ENCODE measurements around the gene TPX2. TPM values are rescaled to one million over a fixed set of nuclear protein-coding genes. Genes with fewer than 3 reads are reported as not detected.

The TPX2 gene
- polyA plus RNA-seq, 1 of the 3 experiments (the other 2 are of a cell fraction), result 17.1 TPM

DNA sequence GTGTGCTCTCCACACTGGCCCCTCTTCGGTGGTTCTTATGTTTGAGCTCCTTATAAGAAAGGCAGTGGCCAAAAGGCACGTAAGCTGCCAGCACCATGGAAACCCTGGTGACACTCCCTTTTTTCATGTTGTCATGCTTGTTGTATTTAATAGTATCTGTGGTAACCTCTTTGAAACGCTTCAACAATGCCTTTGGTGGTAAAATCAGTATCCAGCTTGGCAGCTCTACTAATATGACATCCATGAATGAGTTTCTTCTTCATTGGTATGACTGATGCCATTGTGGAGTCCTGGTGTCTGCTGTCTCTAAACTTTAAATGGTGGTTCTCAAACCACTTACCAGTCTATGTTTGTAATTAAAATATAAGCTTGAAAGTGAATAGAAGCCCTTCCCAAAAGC, 69.4 kb downstream of the TPX2 start:
- no peak overlapping the region for H2AFZ ChIP-seq (ENCODE audit: low read depth)
- H3K4me2 ChIP-seq, result no peak overlapping the region
- ChIA-PET POLR2A (no interaction called here), CTCF (interaction anchor here (1.4 to 3.6 kb wide), 2 partner anchors 14 to 38 kb away, joined by 4 to 23 read pairs; no protein-coding TSS in a partner anchor)
- H3K36me3 ChIP-seq (replicated peaks in 1 of 2; ENCODE audit: control insufficient read depth in 1 of 2, insufficient read depth in 2 of 2, low read length in 1 of 2), result peaks cover 18 to 24% of the 10 kb centered on the region in 2 experiments
- H3K79me2 ChIP-seq (ENCODE audit: insufficient read depth), result no peaks in the 10 kb centered on the region
- 100% methylated on average over 3 of the region's 3 CpGs for WGBS (ENCODE audit: low lambda C conversion rate)
- no peak overlapping the region for H3K9ac ChIP-seq
- H3F3A ChIP-seq (replicated peaks; ENCODE audit: insufficient read depth), result peaks cover 20% of the 10 kb centered on the region
- peaks cover 10 to 17% of the 10 kb centered on the region in 2 experiments; a peak in 3 of 4 replicates for H3K4me1 ChIP-seq (ENCODE audit: control insufficient read depth in 1 of 2, insufficient read depth in 2 of 2, low read depth in 1 of 2, low read length in 1 of 2)
- no peak for DNase-seq
- no peaks in the 10 kb centered on the region for H3K27me3 ChIP-seq (ENCODE audit: insufficient read depth)
- no peak overlapping the region for H3K4me3 ChIP-seq (ENCODE audit: low read depth in 2 of 2, low read length in 1 of 2)
- H3K9me2 ChIP-seq, result no peaks in the 10 kb centered on the region
- no peaks in the 10 kb centered on the region for H3K9me3 ChIP-seq
- H4K20me1 ChIP-seq (ENCODE audit: insufficient read depth), result no peaks in the 10 kb centered on the region
- H3K27ac ChIP-seq (ENCODE audit: low read depth in 2 of 2, low read length in 1 of 2), result peak overlapping the region in 1 of 2 experiments; percentile 13; a peak in 1 of 4 replicates
- TF ChIP-seq RXRA (IDR thresholded peaks at IDR 0.05; ENCODE audit: borderline replicate concordance, low read depth) (no peak), POLR2AphosphoS5 (IDR thresholded peaks at IDR 0.05; ENCODE audit: low read depth, low read length) (no peak), CTCF (IDR thresholded peaks at IDR 0.05) (no peak), USF2 (IDR thresholded peaks at IDR 0.05; ENCODE audit: borderline replicate concordance, low read depth, low read length) (no peak), FOXJ3 (CRISPR knock-in tag; IDR thresholded peaks at IDR 0.05) (no peak), EZH2phosphoT487 (IDR thresholded peaks at IDR 0.05; ENCODE audit: borderline replicate concordance, low read depth) (no peak), SMC3 (IDR thresholded peaks at IDR 0.05; ENCODE audit: low read depth, low read length) (no peak), IRF3 (IDR thresholded peaks at IDR 0.05; ENCODE audit: low read depth, low read length) (no peak), TAF1 (IDR thresholded peaks at IDR 0.05; ENCODE audit: borderline replicate concordance, low read depth, low read length) (no peak), RFX5 (IDR thresholded peaks at IDR 0.05; ENCODE audit: low read length) (no peak), FOSL2 (IDR thresholded peaks at IDR 0.05; ENCODE audit: borderline replicate concordance, low read depth) (no peak), MXI1 (IDR thresholded peaks at IDR 0.05; ENCODE audit: low read depth, low read length) (no peak), YY1 (IDR thresholded peaks at IDR 0.05; ENCODE audit: low read depth) (no peak), REST (IDR thresholded peaks at IDR 0.05; ENCODE audit: low read depth, low read length) (no peak), FOXM1 (IDR thresholded peaks at IDR 0.05; ENCODE audit: low read depth) (no peak), ZBTB33 (IDR thresholded peaks at IDR 0.05; ENCODE audit: borderline replicate concordance, low read depth) (no peak), CHD2 (IDR thresholded peaks at IDR 0.05; ENCODE audit: low read length, partially characterized antibody) (no peak), MEF2A (IDR thresholded peaks at IDR 0.05; ENCODE audit: borderline replicate concordance, low read depth) (no peak)
- TF ChIP-seq, protein P1, sequence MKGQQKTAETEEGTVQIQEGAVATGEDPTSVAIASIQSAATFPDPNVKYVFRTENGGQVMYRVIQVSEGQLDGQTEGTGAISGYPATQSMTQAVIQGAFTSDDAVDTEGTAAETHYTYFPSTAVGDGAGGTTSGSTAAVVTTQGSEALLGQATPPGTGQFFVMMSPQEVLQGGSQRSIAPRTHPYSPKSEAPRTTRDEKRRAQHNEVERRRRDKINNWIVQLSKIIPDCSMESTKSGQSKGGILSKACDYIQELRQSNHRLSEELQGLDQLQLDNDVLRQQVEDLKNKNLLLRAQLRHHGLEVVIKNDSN (IDR thresholded peaks at IDR 0.05; ENCODE audit: borderline replicate concordance, low read depth), result no peak
- TF ChIP-seq, protein P2, sequence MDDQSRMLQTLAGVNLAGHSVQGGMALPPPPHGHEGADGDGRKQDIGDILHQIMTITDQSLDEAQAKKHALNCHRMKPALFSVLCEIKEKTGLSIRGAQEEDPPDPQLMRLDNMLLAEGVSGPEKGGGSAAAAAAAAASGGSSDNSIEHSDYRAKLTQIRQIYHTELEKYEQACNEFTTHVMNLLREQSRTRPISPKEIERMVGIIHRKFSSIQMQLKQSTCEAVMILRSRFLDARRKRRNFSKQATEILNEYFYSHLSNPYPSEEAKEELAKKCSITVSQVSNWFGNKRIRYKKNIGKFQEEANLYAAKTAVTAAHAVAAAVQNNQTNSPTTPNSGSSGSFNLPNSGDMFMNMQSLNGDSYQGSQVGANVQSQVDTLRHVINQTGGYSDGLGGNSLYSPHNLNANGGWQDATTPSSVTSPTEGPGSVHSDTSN (IDR thresholded peaks at IDR 0.05), result no peak
